ENCODE measurements around the gene TMEM14B.
A peak's percentile ranks its signal among the peaks of the same experiment; 100 is the strongest.
"Not testable (repeated sequence)": the region's sequence is repeated elsewhere in the genome, so short reads cannot be mapped to it uniquely, and the experiment has no call there.

TMEM14B gene

GRCh38 chr6:10747251-10747972 is at the start of gene TMEM14B:
Gene TMEM14B (plus strand): TSS chr6:10747805. CDS start chr6:10749246, 1,441 bp downstream.
- DNase-seq (ENCODE audit: low read depth) = peak; percentile 100

GRCh38 chr6:10713962-10714361 is 33.6 kb upstream of the TMEM14B start:
- no peak for DNase-seq (ENCODE audit: low read depth)

GRCh38 chr6:10719296-10719963 is 28.2 kb upstream of the TMEM14B start:
- DNase-seq (ENCODE audit: low read depth) = no peak

- DNase-seq (ENCODE audit: low read depth) = no peak
Measured at GRCh38 chr6:10719964-10720264, 27.7 kb upstream of the TMEM14B start.

- DNase-seq (ENCODE audit: low read depth) = peak; percentile 58
Measured at GRCh38 chr6:10720265-10720959, 27.2 kb upstream of the TMEM14B start.

- DNase-seq (ENCODE audit: low read depth) = not testable (repeated sequence)
Measured at GRCh38 chr6:10720960-10721849, 26.4 kb upstream of the TMEM14B start.

GRCh38 chr6:10721850-10722569 is 25.6 kb upstream of the TMEM14B start:
- no peak for DNase-seq (ENCODE audit: low read depth)

GRCh38 chr6:10722570-10722819 is 25.1 kb upstream of the TMEM14B start:
- no peak for DNase-seq (ENCODE audit: low read depth)

- peak; percentile 89 for DNase-seq (ENCODE audit: low read depth)
Measured at GRCh38 chr6:10722820-10723566, 24.6 kb upstream of the TMEM14B start, which contains the start of gene TMEM14C. Gene TMEM14C (plus strand): TSS chr6:10723070. CDS start chr6:10724614, 1,544 bp downstream.

- no peak for DNase-seq (ENCODE audit: low read depth)
Measured at GRCh38 chr6:10723567-10723881, 24.1 kb upstream of the TMEM14B start.

GRCh38 chr6:10725044-10725443 is 22.6 kb upstream of the TMEM14B start:
- DNase-seq (ENCODE audit: low read depth) = no peak

GRCh38 chr6:10725716-10726115 is 21.9 kb upstream of the TMEM14B start:
- DNase-seq (ENCODE audit: low read depth) = no peak

- DNase-seq (ENCODE audit: low read depth) = no peak
Measured at GRCh38 chr6:10730254-10730653, 17.4 kb upstream of the TMEM14B start.

- DNase-seq (ENCODE audit: low read depth) = no peak
Measured at GRCh38 chr6:10733151-10733715, 14.4 kb upstream of the TMEM14B start.

GRCh38 chr6:10733863-10734262 is 13.7 kb upstream of the TMEM14B start:
- no peak for DNase-seq (ENCODE audit: low read depth)

- no peak for DNase-seq (ENCODE audit: low read depth)
Measured at GRCh38 chr6:10736731-10737130, 10.9 kb upstream of the TMEM14B start.

GRCh38 chr6:10740061-10740460 is 7.5 kb upstream of the TMEM14B start:
- no peak for DNase-seq (ENCODE audit: low read depth)

- DNase-seq (ENCODE audit: low read depth) = not testable (repeated sequence)
Measured at GRCh38 chr6:10741643-10742042, 6.0 kb upstream of the TMEM14B start.

- no peak for DNase-seq (ENCODE audit: low read depth)
Measured at GRCh38 chr6:10742251-10742650, 5.4 kb upstream of the TMEM14B start.

- no peak for DNase-seq (ENCODE audit: low read depth)
Measured at GRCh38 chr6:10743515-10743914, 4.1 kb upstream of the TMEM14B start.

- DNase-seq (ENCODE audit: low read depth) = no peak
Measured at GRCh38 chr6:10745116-10745515, 2.5 kb upstream of the TMEM14B start.
